Upper lobe of left lung (tissue), 4 donors: Measurements from ENCODE around the gene ACTG2.

ENCODE experiments used
- EP300 ChIP-seq, 4 donors: sonication (generic); formaldehyde crosslinking; IDR thresholded peaks; one replicate each; pipeline ENCODE4 v1.5.1; 2017; ENCODE audit warnings: antibody characterized with exemption in 4 of 4, control low read depth in 2 of 4
- POLR2A ChIP-seq, 4 donors: fragments of 450-650 bp; IDR thresholded peaks; one replicate each; pipeline ENCODE4 v1.5.1; 2016 to 2017; ENCODE audit warnings: antibody characterized with exemption in 4 of 4, mild to moderate bottlenecking in 2 of 4
- POLR2AphosphoS5 ChIP-seq, 2 donors: sonication (generic); formaldehyde crosslinking; IDR thresholded peaks; one replicate each; pipeline ENCODE4 v1.5.1; 2017; ENCODE audit warnings: antibody characterized with exemption in 2 of 2
- TF ChIP-seq, protein P1 (sequence below), 6 experiments: fragments of 450-650 bp in 4 of 6; fragments of 200-600 bp in 2 of 6; sonication (generic) in 2 of 6; IDR thresholded peaks; one replicate each; pipeline ENCODE4 v1.5.1; 2016 to 2019; ENCODE audit warnings: antibody characterized with exemption in 6 of 6

GRCh38 chr2:73913414-73914054, 20.7 kb downstream of the ACTG2 start:
- TF ChIP-seq, protein P1, sequence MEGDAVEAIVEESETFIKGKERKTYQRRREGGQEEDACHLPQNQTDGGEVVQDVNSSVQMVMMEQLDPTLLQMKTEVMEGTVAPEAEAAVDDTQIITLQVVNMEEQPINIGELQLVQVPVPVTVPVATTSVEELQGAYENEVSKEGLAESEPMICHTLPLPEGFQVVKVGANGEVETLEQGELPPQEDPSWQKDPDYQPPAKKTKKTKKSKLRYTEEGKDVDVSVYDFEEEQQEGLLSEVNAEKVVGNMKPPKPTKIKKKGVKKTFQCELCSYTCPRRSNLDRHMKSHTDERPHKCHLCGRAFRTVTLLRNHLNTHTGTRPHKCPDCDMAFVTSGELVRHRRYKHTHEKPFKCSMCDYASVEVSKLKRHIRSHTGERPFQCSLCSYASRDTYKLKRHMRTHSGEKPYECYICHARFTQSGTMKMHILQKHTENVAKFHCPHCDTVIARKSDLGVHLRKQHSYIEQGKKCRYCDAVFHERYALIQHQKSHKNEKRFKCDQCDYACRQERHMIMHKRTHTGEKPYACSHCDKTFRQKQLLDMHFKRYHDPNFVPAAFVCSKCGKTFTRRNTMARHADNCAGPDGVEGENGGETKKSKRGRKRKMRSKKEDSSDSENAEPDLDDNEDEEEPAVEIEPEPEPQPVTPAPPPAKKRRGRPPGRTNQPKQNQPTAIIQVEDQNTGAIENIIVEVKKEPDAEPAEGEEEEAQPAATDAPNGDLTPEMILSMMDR (IDR thresholded peaks at IDR 0.05) = no peak
- TF ChIP-seq POLR2A (IDR thresholded peaks at IDR 0.05) (no peak), POLR2AphosphoS5 (IDR thresholded peaks at IDR 0.05) (no peak), EP300 (IDR thresholded peaks at IDR 0.05) (no peak)
